Erythroblast (primary cell): ENCODE results near the gene SPCS1.

Experiments used
- GATA1 ChIP-seq: IDR thresholded peaks from 2 replicates; pipeline ENCODE4 v1.6.1; 2011; ENCODE audit warnings: low read depth, mild to moderate bottlenecking, control low read depth, low read length, moderate library complexity
- POLR2A ChIP-seq: IDR thresholded peaks from 2 replicates; pipeline ENCODE4 v1.6.1; 2011; ENCODE audit warnings: mild to moderate bottlenecking, low read length

DNA sequence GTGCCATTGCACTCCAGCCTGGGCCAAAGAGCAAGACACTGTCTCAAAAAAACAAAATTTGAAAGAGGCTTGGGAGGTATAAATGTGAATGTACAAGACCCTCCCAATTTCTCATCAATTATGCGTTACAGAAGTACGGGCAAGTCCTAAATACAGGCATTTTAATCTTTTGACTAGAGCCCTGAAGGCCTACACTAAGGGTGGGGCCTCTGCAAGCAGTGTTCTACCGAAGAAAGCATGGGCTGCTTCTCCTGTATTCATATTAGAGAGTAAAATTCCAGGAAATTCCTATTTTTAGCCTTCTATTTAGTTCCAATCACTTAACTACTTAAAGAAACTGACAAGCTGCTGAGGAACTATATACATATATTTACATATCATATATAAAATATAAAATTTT is 45.9 kb upstream of the SPCS1 start:
- no peak for TF ChIP-seq POLR2A
- TF ChIP-seq GATA1, result no peak
